ENCODE results near the gene LPP.

DNA sequence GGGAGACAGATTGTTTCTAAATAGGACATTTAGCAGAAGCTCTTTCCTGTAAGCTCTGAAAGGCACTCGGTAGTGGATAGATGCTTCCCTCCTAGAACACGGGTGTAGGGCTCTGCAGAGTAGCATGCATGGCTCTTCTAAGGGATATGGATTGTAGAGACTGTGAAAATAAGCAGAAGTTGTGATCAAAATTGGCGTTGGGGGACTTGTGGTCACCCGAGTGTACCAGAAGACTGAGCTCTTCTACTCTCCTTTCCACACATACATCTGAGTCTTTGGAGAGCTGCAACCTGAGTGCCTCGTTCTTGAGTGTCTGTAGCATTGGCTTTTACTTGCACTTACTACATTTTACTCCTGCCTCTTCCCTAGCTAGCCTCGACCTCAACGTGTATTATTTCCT is 197.7 kb downstream of the LPP start:
- no peak for TF ChIP-seq BCL6 (CRISPR knock-in tag; IDR thresholded peaks at IDR 0.05)
- TF ChIP-seq ZNF551 (CRISPR knock-in tag; IDR thresholded peaks at IDR 0.05), result no peak
- no peak for TF ChIP-seq MAZ (CRISPR knock-in tag; conservative IDR thresholded peaks at IDR 0.05 in 1 of 2, IDR thresholded peaks at IDR 0.05 in 1 of 2)
- TF ChIP-seq ATF1 (CRISPR knock-in tag; IDR thresholded peaks at IDR 0.05), result no peak
- no peak for TF ChIP-seq ATF1 (tag; IDR thresholded peaks at IDR 0.05)

All from K562 (cell line).